Fibroblast of pulmonary artery (primary cell): ENCODE data around the gene OPTN.
A peak's percentile ranks its signal among the peaks of the same experiment; 100 is the strongest.

Experiments
- DNase-seq: peaks from one replicate; pipeline ENCODE4 v3.0.0-alpha.2; 2010; ENCODE audit warnings: low read depth
- H3K4me3 ChIP-seq: replicated peaks from 2 replicates; pipeline ENCODE4 v1.5.1; 2011; ENCODE audit warnings: low read depth, mild to moderate bottlenecking, control low read depth, low read length, moderate library complexity
- CTCF ChIP-seq: IDR thresholded peaks from 2 replicates; pipeline ENCODE4 v1.5.1; 2011; ENCODE audit warnings: mild to moderate bottlenecking, control low read depth, low read length, inconsistent platforms; ENCODE audit errors: missing control alignments

OPTN gene

GRCh38 chr10:13160934-13161856, 61.2 kb downstream of the OPTN start, which contains the start of gene MCM10:
Gene MCM10 (plus strand): TSS chr10:13161558. CDS start chr10:13164203, 2,645 bp downstream.
- peak; percentile 73 for TF ChIP-seq CTCF
- peak; percentile 100 for DNase-seq
- peak within 1 kb of the TSS; percentile 63 for H3K4me3 ChIP-seq

GRCh38 chr10:13161857-13162271, 61.9 kb downstream of the OPTN start:
- no peak for TF ChIP-seq CTCF
- H3K4me3 ChIP-seq: peak overlapping the region; percentile 63
- no peak for DNase-seq

- no peak for DNase-seq
- TF ChIP-seq CTCF: no peak
Measured at GRCh38 chr10:13163859-13164258, 63.9 kb downstream of the OPTN start.

DNA sequence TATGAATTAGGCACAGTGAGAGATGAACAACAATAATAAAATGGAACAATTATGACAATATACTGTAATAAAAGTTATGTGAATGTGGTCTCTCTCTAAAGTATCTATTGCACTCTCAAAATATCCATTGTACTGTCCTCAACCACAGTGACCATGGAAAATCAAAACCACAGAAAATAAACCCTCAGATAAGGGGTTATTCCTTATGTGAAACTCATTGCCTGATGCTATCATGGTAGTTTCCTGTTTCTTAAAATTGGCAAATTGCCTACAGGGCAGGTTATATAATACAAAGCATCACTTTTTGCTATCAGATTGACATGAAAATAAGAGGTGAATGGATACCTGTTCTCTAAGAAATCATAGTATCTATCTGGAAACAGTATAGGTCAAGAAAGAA, 65.2 kb downstream of the OPTN start:
- no peak for DNase-seq
- no peak for TF ChIP-seq CTCF
- H3K4me3 ChIP-seq: no peak overlapping the region

More at GRCh38 chr10:13163859-13164258, 63.9 kb downstream of the OPTN start:
- no peak overlapping the region for H3K4me3 ChIP-seq

DNA sequence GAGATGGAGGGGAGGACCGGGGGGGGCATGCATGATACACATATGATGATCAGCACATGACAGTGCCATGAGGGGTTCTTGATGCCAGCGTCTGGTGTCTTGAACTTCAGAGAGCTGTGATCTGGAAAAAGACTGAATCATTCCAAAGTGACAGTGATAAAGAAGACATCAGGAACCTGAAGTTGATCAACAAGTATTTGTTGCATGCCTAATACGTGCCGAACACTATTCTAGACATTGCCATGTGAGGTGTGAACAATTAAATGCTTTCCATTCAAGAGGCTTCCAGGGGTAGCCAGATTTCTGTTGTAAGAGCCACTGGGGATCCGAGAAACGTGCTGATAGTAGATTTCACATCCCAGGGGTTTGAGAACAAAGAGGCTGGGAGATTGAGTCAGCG, 67.6 kb downstream of the OPTN start:
- H3K4me3 ChIP-seq: no peak overlapping the region
- no peak for DNase-seq
- no peak for TF ChIP-seq CTCF

- TF ChIP-seq CTCF: no peak
- no peak for DNase-seq
- no peak overlapping the region for H3K4me3 ChIP-seq
Measured at GRCh38 chr10:13168781-13169180, 68.8 kb downstream of the OPTN start.
